Keratinocyte (primary cell): ENCODE data around the gene CDHR4.

Experiments used
- EZH2 ChIP-seq: IDR thresholded peaks from one replicate; pipeline ENCODE4 v1.6.1; 2012; ENCODE audit warnings: inconsistent platforms, mild to moderate bottlenecking, low read length, moderate library complexity
- TF ChIP-seq, protein P1 (sequence below), 3 experiments: IDR thresholded peaks in 1 of 3; conservative IDR thresholded peaks in 1 of 3; optimal IDR thresholded peaks in 1 of 3; 2 replicates in 2 of 3; 3 replicates in 1 of 3; pipeline versions ENCODE3 to v1.5.1; 2011; ENCODE audit warnings: low read length in 3 of 3, mild to moderate bottlenecking in 3 of 3, moderate library complexity in 2 of 3, control low read depth in 1 of 3, inconsistent platforms in 1 of 3; ENCODE audit not compliant: insufficient read depth in 2 of 3; ENCODE audit errors: extremely low read depth in 1 of 3

DNA sequence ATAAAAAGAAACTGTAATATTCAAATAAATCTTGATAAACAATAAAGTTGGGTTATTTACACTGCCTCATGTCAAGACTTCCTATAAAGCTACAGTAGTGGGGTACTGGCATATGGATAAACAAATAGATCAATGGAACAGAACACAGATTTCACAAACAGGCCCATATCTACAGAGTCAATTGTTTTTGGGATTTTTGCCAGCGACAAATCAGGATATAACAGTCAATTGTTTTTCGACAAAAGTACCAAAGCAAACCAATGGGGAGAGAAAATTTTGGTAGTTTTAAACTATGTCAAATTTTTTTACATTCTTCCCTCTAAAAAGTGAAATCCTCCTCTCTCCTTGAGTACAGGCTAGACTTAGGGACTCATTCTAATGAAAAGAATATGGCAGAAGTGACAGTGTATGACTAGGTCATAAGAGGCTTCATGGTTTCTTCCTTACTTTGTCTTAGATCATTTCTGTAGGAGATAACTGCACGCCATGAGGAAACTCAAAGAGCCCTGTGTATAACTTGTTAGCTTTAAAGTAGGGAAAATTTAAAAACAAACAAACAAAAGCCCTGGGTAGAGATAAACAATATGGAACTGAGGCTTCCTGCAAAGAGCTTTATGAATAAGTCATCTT is 30.3 kb downstream of the CDHR4 start:
- TF ChIP-seq, protein P1, sequence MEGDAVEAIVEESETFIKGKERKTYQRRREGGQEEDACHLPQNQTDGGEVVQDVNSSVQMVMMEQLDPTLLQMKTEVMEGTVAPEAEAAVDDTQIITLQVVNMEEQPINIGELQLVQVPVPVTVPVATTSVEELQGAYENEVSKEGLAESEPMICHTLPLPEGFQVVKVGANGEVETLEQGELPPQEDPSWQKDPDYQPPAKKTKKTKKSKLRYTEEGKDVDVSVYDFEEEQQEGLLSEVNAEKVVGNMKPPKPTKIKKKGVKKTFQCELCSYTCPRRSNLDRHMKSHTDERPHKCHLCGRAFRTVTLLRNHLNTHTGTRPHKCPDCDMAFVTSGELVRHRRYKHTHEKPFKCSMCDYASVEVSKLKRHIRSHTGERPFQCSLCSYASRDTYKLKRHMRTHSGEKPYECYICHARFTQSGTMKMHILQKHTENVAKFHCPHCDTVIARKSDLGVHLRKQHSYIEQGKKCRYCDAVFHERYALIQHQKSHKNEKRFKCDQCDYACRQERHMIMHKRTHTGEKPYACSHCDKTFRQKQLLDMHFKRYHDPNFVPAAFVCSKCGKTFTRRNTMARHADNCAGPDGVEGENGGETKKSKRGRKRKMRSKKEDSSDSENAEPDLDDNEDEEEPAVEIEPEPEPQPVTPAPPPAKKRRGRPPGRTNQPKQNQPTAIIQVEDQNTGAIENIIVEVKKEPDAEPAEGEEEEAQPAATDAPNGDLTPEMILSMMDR (optimal IDR thresholded peaks at IDR 0.05 in 1 of 3, IDR thresholded peaks at IDR 0.05 in 1 of 3, conservative IDR thresholded peaks at IDR 0.05 in 1 of 3; ENCODE audit: extremely low read depth in 1 of 3, insufficient read depth in 2 of 3, low read length in 3 of 3) = no peak
- no peak for TF ChIP-seq EZH2
